BLaER1 treated with 17β-estradiol and CSF1 and Interleukin-3, amounts not matched to agents 10 nM and 100 nM (cell line): ENCODE measurements around the gene TICAM2.
A peak's percentile ranks its signal among the peaks of the same experiment; 100 is the strongest.

Source experiments
- H3K27ac ChIP-seq, 11 experiments: shearing (Covaris generic); formaldehyde crosslinking; 2 replicates each; pipeline ENCODE4 v1.8.1; 2022
- H3K27me3 ChIP-seq, 11 experiments: shearing (Covaris generic); formaldehyde crosslinking; 2 replicates each; pipeline ENCODE4 v1.8.1; 2022
- H3K36me3 ChIP-seq, 11 experiments: shearing (Covaris generic); formaldehyde crosslinking; 2 replicates each; pipeline ENCODE4 v1.8.1; 2022
- H3K4me1 ChIP-seq, 10 experiments: shearing (Covaris generic); formaldehyde crosslinking; 2 replicates each; pipeline ENCODE4 v1.8.1; 2022
- H3K4me2 ChIP-seq, 11 experiments: shearing (Covaris generic); formaldehyde crosslinking; 2 replicates each; pipeline ENCODE4 v1.8.1; 2022
- H3K4me3 ChIP-seq, 10 experiments: shearing (Covaris generic); formaldehyde crosslinking; 2 replicates each; pipeline ENCODE4 v1.8.1; 2022
- H3K9ac ChIP-seq, 11 experiments: shearing (Covaris generic); formaldehyde crosslinking; 2 replicates each; pipeline ENCODE4 v1.8.1; 2022
- H3K9me3 ChIP-seq, 11 experiments: shearing (Covaris generic); formaldehyde crosslinking; replicated peaks in 1 of 11; 2 replicates each; pipeline ENCODE4 v1.8.1; 2022
- H4K20me1 ChIP-seq, 11 experiments: shearing (Covaris generic); formaldehyde crosslinking; 2 replicates each; pipeline ENCODE4 v1.8.1; 2022
- Cebpa-rat ChIP-seq, 11 experiments: shearing (Covaris generic); IDR thresholded peaks; 2 replicates each; pipeline ENCODE4 v1.8.1; 2022

TICAM2 gene

GRCh38 chr5:115621365-115621900 lies 19.2 kb upstream of the TICAM2 start:
- H3K4me2 ChIP-seq: peak overlapping the region in 2 of 11 experiments; percentile 10 to 99; a peak in 2 of 22 replicates
- H3K9ac ChIP-seq: peak overlapping the region in 1 of 11 experiments; percentile 36; a peak in 1 of 22 replicates
- H4K20me1 ChIP-seq: peaks cover 36 to 80% (median 55%) of the 10 kb centered on the region in 11 experiments; a peak in 21 of 22 replicates
- H3K9me3 ChIP-seq: no peaks in the 10 kb centered on the region
- H3K36me3 ChIP-seq: peaks cover 51 to 82% (median 68%) of the 10 kb centered on the region in 11 experiments
- H3K4me1 ChIP-seq: peaks cover 27 to 36% (median 29%) of the 10 kb centered on the region in 10 experiments
- no peak for TF ChIP-seq Cebpa-rat (IDR thresholded peaks at IDR 0.05)
- no peak overlapping the region for H3K27ac ChIP-seq
- no peak overlapping the region for H3K4me3 ChIP-seq
- H3K27me3 ChIP-seq: no peaks in the 10 kb centered on the region

DNA sequence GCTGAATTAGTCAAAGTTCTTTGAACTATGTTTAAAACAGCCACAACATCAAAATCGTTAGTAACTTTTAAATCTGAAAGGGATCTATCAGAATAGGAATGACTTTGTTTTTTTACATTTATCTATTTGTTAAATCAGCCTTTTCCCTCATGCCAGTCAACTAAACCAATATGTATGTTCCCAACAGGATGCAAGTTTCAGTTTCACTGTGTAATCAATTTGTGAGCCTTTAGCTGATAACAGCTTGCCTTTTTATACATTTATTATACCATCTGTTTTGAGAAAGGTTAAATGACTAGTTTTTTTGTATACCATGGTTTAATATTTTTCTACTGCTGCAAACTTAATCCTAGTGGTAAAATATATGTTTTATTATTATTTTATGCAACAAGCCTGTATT lies 14.6 kb upstream of the TICAM2 start:
- peaks cover 80 to 100% (median 95%) of the 10 kb centered on the region in 11 experiments for H3K36me3 ChIP-seq
- no peak for TF ChIP-seq Cebpa-rat (IDR thresholded peaks at IDR 0.05)

DNA sequence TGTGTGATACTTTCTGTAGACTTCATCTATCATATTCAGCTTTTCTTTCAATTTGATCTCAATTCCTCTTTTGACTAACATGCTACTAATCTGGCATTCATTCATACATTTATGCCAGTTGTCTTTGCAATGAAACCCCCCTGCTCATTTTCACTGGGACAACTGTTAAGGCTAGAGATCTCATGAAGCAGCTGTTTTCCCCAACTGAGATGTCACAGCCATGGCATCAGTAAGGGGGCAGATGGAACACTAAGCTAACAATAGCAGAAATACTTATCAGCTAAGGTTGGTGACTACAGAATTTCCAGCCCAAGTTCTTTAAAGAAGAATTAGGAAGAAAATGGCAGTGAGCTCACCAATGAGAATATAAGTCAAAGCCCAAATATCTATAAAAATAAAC lies 14.2 kb upstream of the TICAM2 start:
- Histone ChIP-seq H3K4me1 (peaks cover 0 to 3% (median 0%) of the 10 kb centered on the region in 10 experiments; a peak in 3 of 20 replicates), H3K27me3 (no peaks in the 10 kb centered on the region), H3K4me3 (no peak overlapping the region), H3K36me3 (peaks cover 84 to 100% (median 93%) of the 10 kb centered on the region in 11 experiments), H4K20me1 (peaks cover 13 to 82% (median 45%) of the 10 kb centered on the region in 11 experiments; a peak in 18 of 22 replicates), H3K27ac (no peak overlapping the region), H3K9me3 (no peaks in the 10 kb centered on the region), H3K9ac (no peak overlapping the region), H3K4me2 (no peak overlapping the region)
- no peak for TF ChIP-seq Cebpa-rat (IDR thresholded peaks at IDR 0.05)

More for the DNA sequence above, 14.6 kb upstream of the TICAM2 start:
- Histone ChIP-seq H3K4me2 (no peak overlapping the region), H3K4me3 (no peak overlapping the region), H3K27ac (no peak overlapping the region), H3K9me3 (no peaks in the 10 kb centered on the region), H3K27me3 (no peaks in the 10 kb centered on the region), H3K9ac (no peak overlapping the region), H3K4me1 (peaks cover 0 to 7% (median 0%) of the 10 kb centered on the region in 10 experiments; a peak in 4 of 20 replicates), H4K20me1 (peaks cover 17 to 82% (median 46%) of the 10 kb centered on the region in 11 experiments; a peak in 20 of 22 replicates)

GRCh38 chr5:115611873-115612272 lies 9.6 kb upstream of the TICAM2 start:
- Histone ChIP-seq H3K4me3 (no peak overlapping the region), H3K4me1 (no peaks in the 10 kb centered on the region), H4K20me1 (peaks cover 0 to 71% (median 37%) of the 10 kb centered on the region in 11 experiments; a peak in 13 of 22 replicates), H3K27ac (no peak overlapping the region), H3K9me3 (no peaks in the 10 kb centered on the region), H3K4me2 (no peak overlapping the region), H3K36me3 (peaks cover 47 to 83% (median 59%) of the 10 kb centered on the region in 11 experiments), H3K9ac (no peak overlapping the region), H3K27me3 (no peaks in the 10 kb centered on the region)
- TF ChIP-seq Cebpa-rat (IDR thresholded peaks at IDR 0.05): no peak

GRCh38 chr5:115607935-115608334 lies 5.7 kb upstream of the TICAM2 start:
- no peak overlapping the region for H3K4me3 ChIP-seq
- peaks cover 0 to 54% (median 26%) of the 10 kb centered on the region in 11 experiments; a peak in 13 of 22 replicates for H4K20me1 ChIP-seq
- TF ChIP-seq Cebpa-rat (IDR thresholded peaks at IDR 0.05): no peak
- no peaks in the 10 kb centered on the region for H3K27me3 ChIP-seq
- no peaks in the 10 kb centered on the region for H3K9me3 ChIP-seq
- no peak overlapping the region for H3K9ac ChIP-seq
- H3K4me2 ChIP-seq: no peak overlapping the region
- H3K4me1 ChIP-seq: peaks cover 0 to 28% (median 13%) of the 10 kb centered on the region in 10 experiments; a peak in 17 of 20 replicates
- peaks cover 19 to 57% (median 35%) of the 10 kb centered on the region in 11 experiments; a peak in 21 of 22 replicates for H3K36me3 ChIP-seq
- no peak overlapping the region for H3K27ac ChIP-seq

DNA sequence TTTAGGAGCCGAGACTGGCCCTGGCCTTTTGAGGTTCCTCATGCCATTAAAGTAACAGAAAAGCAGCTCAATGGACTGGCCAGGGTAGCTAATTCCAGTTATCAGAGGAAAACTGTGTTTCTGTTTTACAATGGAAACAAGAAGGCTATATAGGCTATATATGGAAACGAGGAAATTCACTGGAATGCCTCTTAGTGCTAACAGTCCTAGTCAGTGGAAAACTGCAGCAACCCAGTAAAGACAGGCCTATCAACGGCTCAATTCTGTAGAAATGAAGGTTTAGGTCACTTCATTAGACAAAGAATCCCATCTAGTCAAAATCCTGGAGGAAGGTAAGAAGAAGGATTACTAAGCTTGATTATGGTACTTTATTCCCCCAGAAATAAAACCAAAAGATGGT lies 3.2 kb upstream of the TICAM2 start:
- peak overlapping the region in 1 of 11 experiments; percentile 95; a peak in 1 of 22 replicates for H3K4me2 ChIP-seq

DNA sequence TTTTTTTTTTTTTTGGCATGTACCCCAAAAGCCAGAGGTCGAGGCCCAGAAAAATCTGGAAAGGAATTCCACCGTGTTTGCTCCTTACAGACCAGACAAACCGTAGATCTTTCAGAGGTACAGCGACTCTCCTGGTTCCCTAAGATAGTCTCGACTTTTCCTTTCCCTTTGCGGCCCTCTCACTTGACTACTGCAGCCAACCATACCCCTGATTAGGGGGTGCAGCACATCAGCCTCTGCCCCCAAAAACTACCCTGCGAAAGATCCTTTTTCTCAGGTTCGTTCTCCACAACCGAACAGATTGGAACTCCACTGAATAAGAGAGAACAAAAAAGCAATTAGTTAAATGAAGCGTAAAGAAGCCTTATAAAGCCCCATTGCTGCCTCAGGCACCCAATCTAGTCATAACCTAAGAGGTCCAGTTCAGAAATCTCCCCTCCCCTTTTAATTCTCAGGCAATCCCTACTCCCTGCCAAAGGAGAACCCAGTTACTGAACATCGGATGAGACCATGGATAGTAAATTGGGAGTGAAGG lies 379 bp upstream of the TICAM2 start:
- H3K9me3 ChIP-seq: no peaks in the 10 kb centered on the region
- H3K27me3 ChIP-seq: no peaks in the 10 kb centered on the region
- peaks cover 0 to 43% (median 12%) of the 10 kb centered on the region in 11 experiments; a peak in 12 of 22 replicates for H4K20me1 ChIP-seq
- no peak for TF ChIP-seq Cebpa-rat (IDR thresholded peaks at IDR 0.05)
- peaks cover 17 to 61% (median 34%) of the 10 kb centered on the region in 10 experiments for H3K4me1 ChIP-seq
- H3K36me3 ChIP-seq: peaks cover 0 to 27% (median 13%) of the 10 kb centered on the region in 11 experiments; a peak in 14 of 22 replicates
- peak overlapping the region; percentile 85 to 98 (median 94) for H3K4me2 ChIP-seq
- peak overlapping the region; percentile 17 to 95 (median 83); a peak in 18 of 22 replicates for H3K27ac ChIP-seq
- peak overlapping the region; percentile 63 to 90 (median 69) for H3K4me3 ChIP-seq
- H3K9ac ChIP-seq: peak overlapping the region; percentile 78 to 96 (median 83); a peak in 20 of 22 replicates

More for the DNA sequence above, 3.2 kb upstream of the TICAM2 start:
- Histone ChIP-seq H3K4me3 (no peak overlapping the region), H4K20me1 (peaks cover 0 to 38% (median 16%) of the 10 kb centered on the region in 11 experiments; a peak in 12 of 22 replicates), H3K27me3 (no peaks in the 10 kb centered on the region), H3K27ac (no peak overlapping the region), H3K36me3 (peaks cover 0 to 34% (median 16%) of the 10 kb centered on the region in 11 experiments; a peak in 15 of 22 replicates), H3K9me3 (no peaks in the 10 kb centered on the region), H3K9ac (no peak overlapping the region), H3K4me1 (peaks cover 17 to 43% (median 32%) of the 10 kb centered on the region in 10 experiments)
- no peak for TF ChIP-seq Cebpa-rat (IDR thresholded peaks at IDR 0.05)

DNA sequence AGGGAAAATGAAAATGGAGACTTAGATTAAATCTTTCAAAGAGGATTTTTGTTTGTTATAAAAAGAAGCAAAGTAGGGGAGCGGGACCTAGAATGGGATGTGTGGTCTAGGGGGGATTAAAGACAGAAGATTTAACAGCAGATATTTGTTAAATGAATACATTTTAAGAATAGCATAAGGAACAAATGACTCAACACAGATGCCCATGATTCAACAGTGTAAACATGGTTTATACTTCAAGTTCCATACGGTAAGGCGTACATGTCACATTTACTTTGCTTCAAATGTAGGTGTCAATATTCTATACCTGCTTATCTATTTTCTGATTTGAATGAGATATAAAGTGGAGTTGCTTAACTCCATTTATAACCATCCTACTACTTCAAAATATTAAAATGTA lies 1.5 kb downstream of the TICAM2 start:
- Histone ChIP-seq H3K9me3 (no peaks in the 10 kb centered on the region), H3K27ac (no peak overlapping the region), H3K4me3 (peak overlapping the region in 5 of 10 experiments; percentile 63 to 90 (median 77); a peak in 8 of 20 replicates), H3K4me2 (peak overlapping the region; percentile 85 to 98 (median 94); a peak in 21 of 22 replicates), H3K4me1 (peaks cover 17 to 75% (median 34%) of the 10 kb centered on the region in 10 experiments), H3K27me3 (no peaks in the 10 kb centered on the region), H4K20me1 (peaks cover 0 to 54% (median 12%) of the 10 kb centered on the region in 11 experiments; a peak in 12 of 22 replicates), H3K9ac (peak overlapping the region in 4 of 11 experiments; percentile 84 to 96 (median 86); a peak in 3 of 22 replicates), H3K36me3 (peaks cover 0 to 16% (median 12%) of the 10 kb centered on the region in 11 experiments; a peak in 10 of 22 replicates)
- TF ChIP-seq Cebpa-rat (IDR thresholded peaks at IDR 0.05): no peak

DNA sequence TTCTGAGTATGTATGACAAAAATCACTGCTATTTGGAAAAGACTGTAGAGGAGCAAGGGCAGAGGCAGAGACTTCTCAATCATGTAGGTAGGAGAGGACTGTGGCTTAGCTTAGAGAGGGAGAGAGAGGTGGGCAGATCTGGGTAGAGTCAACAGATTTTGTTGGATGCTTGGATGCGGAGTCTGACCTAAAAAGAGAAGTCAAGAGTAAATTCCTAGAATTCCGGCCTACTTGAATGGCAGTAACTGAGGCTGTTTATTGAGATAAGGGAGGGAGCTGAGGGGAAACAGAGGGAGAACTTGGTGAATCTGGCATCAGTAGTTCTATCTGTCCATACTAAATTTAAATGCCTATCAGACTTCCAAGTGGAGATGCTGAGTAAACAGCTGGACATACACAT lies 2.4 kb downstream of the TICAM2 start:
- Histone ChIP-seq H3K4me1 (peaks cover 17 to 69% (median 34%) of the 10 kb centered on the region in 10 experiments), H3K27ac (peak overlapping the region in 2 of 11 experiments; percentile 19 to 32; a peak in 3 of 22 replicates), H3K27me3 (no peaks in the 10 kb centered on the region), H3K36me3 (peaks cover 0 to 8% (median 4%) of the 10 kb centered on the region in 11 experiments; a peak in 7 of 22 replicates), H3K4me2 (peak overlapping the region in 3 of 11 experiments; percentile 86 to 95 (median 91); a peak in 5 of 22 replicates), H3K4me3 (no peak overlapping the region), H4K20me1 (peaks cover 0 to 54% (median 11%) of the 10 kb centered on the region in 11 experiments; a peak in 12 of 22 replicates), H3K9ac (peak overlapping the region in 1 of 11 experiments; percentile 85; a peak in 1 of 22 replicates), H3K9me3 (no peaks in the 10 kb centered on the region)
- no peak for TF ChIP-seq Cebpa-rat (IDR thresholded peaks at IDR 0.05)
